Keratinocyte (primary cell): Measurements from ENCODE around the gene GPC1. TPM values are rescaled to one million over a fixed set of nuclear protein-coding genes. Genes with fewer than 3 reads are reported as not detected.

Experiments used
- DNase-seq: peaks from one replicate; pipeline ENCODE4 v3.0.0-alpha.2; 2011; ENCODE audit warnings: low read depth, missing footprints, low spot score
- FAIRE-seq: peaks from 2 replicates; lab custom pipeline; 2011; peaks lifted over from hg19 to GRCh38; lab: Jason Lieb, UNC
- H2AFZ ChIP-seq: 2 replicates; pipeline ENCODE4 v1.6.0; 2012; ENCODE audit warnings: low read length, control low read depth, inconsistent platforms; ENCODE audit not compliant: control insufficient read depth
- H3K27ac ChIP-seq: 2 replicates; pipeline ENCODE4 v1.5.1; 2011; ENCODE audit warnings: low read length; ENCODE audit not compliant: control insufficient read depth, insufficient read depth
- H3K27me3 ChIP-seq: 3 replicates; pipeline ENCODE4 v1.6.0; 2011; ENCODE audit warnings: low read length; ENCODE audit not compliant: control insufficient read depth, insufficient read depth; ENCODE audit errors: extremely low read depth
- H3K36me3 ChIP-seq, 2 experiments: 2 replicates in 1 of 2; 3 replicates in 1 of 2; pipeline ENCODE4 v1.5.1; 2011; ENCODE audit warnings: low read length in 2 of 2, mild to moderate bottlenecking in 1 of 2; ENCODE audit not compliant: control insufficient read depth in 2 of 2, insufficient read depth in 2 of 2; ENCODE audit errors: extremely low read depth in 1 of 2
- H3K4me1 ChIP-seq: 3 replicates; pipeline ENCODE4 v1.5.1; 2011; ENCODE audit warnings: low read length; ENCODE audit not compliant: control insufficient read depth, insufficient read depth; ENCODE audit errors: extremely low read depth
- H3K4me2 ChIP-seq: 3 replicates; pipeline ENCODE4 v1.6.0; 2011; ENCODE audit warnings: low read depth, low read length; ENCODE audit not compliant: control insufficient read depth, insufficient read depth; ENCODE audit errors: extremely low read depth
- H3K4me3 ChIP-seq, 3 experiments: fragments of 200-600 bp in 1 of 3; sonication (generic) in 1 of 3; 2 replicates in 2 of 3; 3 replicates in 1 of 3; pipeline ENCODE4 v1.5.1; 2011 to 2016; ENCODE audit warnings: low read length in 3 of 3, mild to moderate bottlenecking in 3 of 3, control low read depth in 2 of 3, inconsistent platforms in 1 of 3, low read depth in 1 of 3, mixed read lengths in 1 of 3, mixed run types in 1 of 3, moderate library complexity in 1 of 3; ENCODE audit not compliant: control insufficient read depth in 2 of 3, insufficient read depth in 2 of 3; ENCODE audit errors: extremely low read depth in 1 of 3
- H3K79me2 ChIP-seq: 2 replicates; pipeline ENCODE4 v1.6.0; 2012; ENCODE audit warnings: low read length; ENCODE audit not compliant: control insufficient read depth, insufficient read depth
- H3K9ac ChIP-seq: 3 replicates; pipeline ENCODE4 v1.6.0; 2011; ENCODE audit warnings: low read length; ENCODE audit not compliant: control insufficient read depth, insufficient read depth; ENCODE audit errors: extremely low read depth
- H3K9me1 ChIP-seq: 3 replicates; pipeline ENCODE4 v1.6.0; 2011; ENCODE audit warnings: low read length; ENCODE audit not compliant: control insufficient read depth, insufficient read depth; ENCODE audit errors: extremely low read depth
- H3K9me3 ChIP-seq: 2 replicates; pipeline ENCODE4 v1.5.1; 2012; ENCODE audit warnings: low read depth, low read length; ENCODE audit not compliant: control insufficient read depth
- H4K20me1 ChIP-seq: 3 replicates; pipeline ENCODE4 v1.6.0; 2011; ENCODE audit warnings: low read length; ENCODE audit not compliant: control insufficient read depth, insufficient read depth; ENCODE audit errors: extremely low read depth
- CTCF ChIP-seq, 3 experiments: IDR thresholded peaks in 1 of 3; conservative IDR thresholded peaks in 1 of 3; optimal IDR thresholded peaks in 1 of 3; 2 replicates in 2 of 3; 3 replicates in 1 of 3; pipeline versions ENCODE3 to v1.5.1; 2011; ENCODE audit warnings: low read length in 3 of 3, mild to moderate bottlenecking in 3 of 3, moderate library complexity in 2 of 3, control low read depth in 1 of 3, inconsistent platforms in 1 of 3; ENCODE audit not compliant: insufficient read depth in 2 of 3; ENCODE audit errors: extremely low read depth in 1 of 3
- EZH2 ChIP-seq: IDR thresholded peaks from one replicate; pipeline ENCODE4 v1.6.1; 2012; ENCODE audit warnings: inconsistent platforms, mild to moderate bottlenecking, low read length, moderate library complexity
- dilution Hi-C: fragments of 300-500 bp; cut with MboI; formaldehyde crosslinking; loops from one replicate; pipeline ENCODE4 v1.7.0; 2020; ENCODE audit warnings: low sequenced_read_pairs; ENCODE audit not compliant: extremely low pct_ligation_motif_present
- polyA plus RNA-seq, 5 experiments: library from polyadenylated mRNA; depleted of rRNA in 3 of 5; stranded (reverse) in 3 of 5; stranded (forward) in 1 of 5; unstranded in 1 of 5; fragments of >200 nt; gene quantifications; 1 replicate in 1 of 5; 2 replicates in 3 of 5; 3 replicates in 1 of 5; pipeline versions ENCODE4 v1.2.1 to v1.2.3, GENCODE V29; 2011 to 2012; ENCODE audit warnings: missing spikeins in 2 of 5, low read depth in 1 of 5, low replicate concordance in 1 of 5

Gene GPC1
- polyA plus RNA-seq, 1 donor (not counting 4 experiments of a cell fraction or from before 2014, with no cell fraction given) = 46.6 TPM

- FAIRE-seq (no peak), DNase-seq (no peak)
- Histone ChIP-seq H3K79me2 (no peaks in the 10 kb centered on the region), H3K36me3 (no peaks in the 10 kb centered on the region), H3K9me1 (no peaks in the 10 kb centered on the region), H3K4me1 (no peaks in the 10 kb centered on the region), H3K27ac (no peak overlapping the region), H2AFZ (no peak overlapping the region), H3K9me3 (peaks cover 18% of the 10 kb centered on the region), H3K4me3 (no peak overlapping the region), H4K20me1 (no peaks in the 10 kb centered on the region), H3K4me2 (no peak overlapping the region), H3K27me3 (no peaks in the 10 kb centered on the region), H3K9ac (no peak overlapping the region)
- TF ChIP-seq CTCF (optimal IDR thresholded peaks at IDR 0.05 in 1 of 3, IDR thresholded peaks at IDR 0.05 in 1 of 3, conservative IDR thresholded peaks at IDR 0.05 in 1 of 3; ENCODE audit: extremely low read depth in 1 of 3, insufficient read depth in 2 of 3, low read length in 3 of 3) = no peak
- no peak for TF ChIP-seq EZH2
- dilution Hi-C loops = loop anchor here (5.0 kb wide), 1 partner anchor 83 kb away; no protein-coding TSS in a partner anchor
These were observed 15.0 kb upstream of the GPC1 start for GRCh38 chr2:240420206-240421104.

- H3K36me3 ChIP-seq = no peaks in the 10 kb centered on the region
- H3K9me1 ChIP-seq = no peaks in the 10 kb centered on the region
- peaks cover 7% of the 10 kb centered on the region for H3K27me3 ChIP-seq
- H3K9ac ChIP-seq = no peak overlapping the region
- no peak overlapping the region for H3K4me3 ChIP-seq
- peaks cover 18% of the 10 kb centered on the region for H3K9me3 ChIP-seq
- H3K4me2 ChIP-seq = no peak overlapping the region
- no peaks in the 10 kb centered on the region for H3K4me1 ChIP-seq
- H2AFZ ChIP-seq = no peak overlapping the region
- TF ChIP-seq EZH2 (no peak), CTCF (optimal IDR thresholded peaks at IDR 0.05 in 1 of 3, IDR thresholded peaks at IDR 0.05 in 1 of 3, conservative IDR thresholded peaks at IDR 0.05 in 1 of 3; ENCODE audit: extremely low read depth in 1 of 3, insufficient read depth in 2 of 3, low read length in 3 of 3) (no peak)
- dilution Hi-C loops = loop anchor here (5.0 kb wide), 1 partner anchor 84 kb away; no protein-coding TSS in a partner anchor
- no peak overlapping the region for H3K27ac ChIP-seq
- no peaks in the 10 kb centered on the region for H4K20me1 ChIP-seq
- DNase-seq (no peak), FAIRE-seq (no peak)
- H3K79me2 ChIP-seq = no peaks in the 10 kb centered on the region
These were observed 14.1 kb upstream of the GPC1 start for GRCh38 chr2:240421381-240421780.
